CD4-positive, alpha-beta T cell (primary cell): ENCODE results near the gene CNTN3. TPM values are rescaled to one million over a fixed set of nuclear protein-coding genes. Genes with fewer than 3 reads are reported as not detected.

Experiments used
- ATAC-seq: fragments of 200-7000 bp; cut with Tn5 transposase; one replicate; pipeline ENCODE4 v1.10.0; 2022; ENCODE audit warnings: mild to moderate bottlenecking; ENCODE audit not compliant: poor library complexity
- CTCF ChIA-PET: fragments of 350-600 bp; sonication (Branson Sonifier 250); formaldehyde crosslinking; loops from one replicate; lab custom pipeline; 2021; ENCODE audit warnings: antibody characterized with exemption, inconsistent platforms; lab: Charles Lee
- POLR2A ChIA-PET: fragments of 350-600 bp; sonication (Branson Sonifier 250); formaldehyde crosslinking; loops from one replicate; lab custom pipeline; 2021; ENCODE audit warnings: antibody characterized with exemption, inconsistent platforms; lab: Charles Lee
- DNase-seq, 14 experiments: peaks; one replicate each; pipeline ENCODE4 v3.0.0-alpha.2; 2013 to 2020; ENCODE audit warnings: mixed read lengths in 2 of 14
- H3K27ac ChIP-seq, 2 donors: one replicate each; pipeline versions ENCODE4 v1.5.1 to v1.7.0; 2013; ENCODE audit warnings: low read length in 2 of 2, low read depth in 1 of 2, mild to moderate bottlenecking in 1 of 2
- H3K27me3 ChIP-seq, 2 experiments: 1 replicate in 1 of 2; 2 replicates in 1 of 2; pipeline versions ENCODE4 v1.6.1 to v1.7.0; 2013; ENCODE audit warnings: low read length in 2 of 2, control low read depth in 1 of 2, mild to moderate bottlenecking in 1 of 2, moderate library complexity in 1 of 2; ENCODE audit not compliant: insufficient read depth in 2 of 2, control insufficient read depth in 1 of 2
- H3K36me3 ChIP-seq: one replicate; pipeline ENCODE4 v1.6.1; 2013; ENCODE audit warnings: low read length, control low read depth; ENCODE audit not compliant: insufficient read depth
- H3K4me1 ChIP-seq: one replicate; pipeline ENCODE4 v1.6.1; 2013; ENCODE audit warnings: low read length, control low read depth; ENCODE audit not compliant: insufficient read depth
- H3K4me3 ChIP-seq: one replicate; pipeline ENCODE4 v1.5.1; 2013; ENCODE audit warnings: mild to moderate bottlenecking, low read length, moderate library complexity
- H3K9me3 ChIP-seq, 2 experiments: 1 replicate in 1 of 2; 2 replicates in 1 of 2; pipeline versions ENCODE4 v1.6.1 to v1.7.0; 2013; ENCODE audit warnings: low read length in 2 of 2, mild to moderate bottlenecking in 2 of 2, control low read depth in 1 of 2, moderate library complexity in 1 of 2; ENCODE audit not compliant: control insufficient read depth in 1 of 2, insufficient read depth in 1 of 2
- H3K27ac Mint-ChIP-seq: one replicate; pipeline ENCODE4 v1.8.0; 2020; ENCODE audit warnings: mixed read lengths
- H3K27me3 Mint-ChIP-seq: one replicate; pipeline ENCODE4 v1.8.0; 2021; ENCODE audit warnings: mixed read lengths
- H3K36me3 Mint-ChIP-seq: one replicate; pipeline ENCODE4 v1.8.0; 2021; ENCODE audit warnings: low read depth, mixed read lengths
- H3K4me1 Mint-ChIP-seq: one replicate; pipeline ENCODE4 v1.8.0; 2021; ENCODE audit warnings: low read depth, mixed read lengths
- H3K4me3 Mint-ChIP-seq: one replicate; pipeline ENCODE4 v1.8.0; 2020; ENCODE audit warnings: mild to moderate bottlenecking, mixed read lengths
- H3K9me3 Mint-ChIP-seq: one replicate; pipeline ENCODE4 v1.8.0; 2020; ENCODE audit warnings: mixed read lengths
- intact Hi-C, 2 experiments: fragments of 100-400 bp; cut with DNase I in 1 of 2; cut with micrococcal nuclease in 1 of 2; formaldehyde crosslinking; loops; one replicate each; pipeline versions ENCODE4 v1.15.1 to v1.9.0; 2023 to 2025; cut with DNase I, micrococcal nuclease
- total RNA-seq, 174 experiments: library from RNA in 2 of 174; stranded (reverse) in 2 of 174; gene quantifications; one replicate each; pipeline ENCODE4 v1.2.3 and lab custom pipeline; 2021 to 2026
- TF ChIP-seq, protein P1 (sequence below): fragments of 200-600 bp; IDR thresholded peaks from one replicate; pipeline ENCODE4 v1.8.0; 2022; ENCODE audit warnings: antibody characterized with exemption, mild to moderate bottlenecking

Gene CNTN3
- total RNA-seq, 2 experiments from 2014 or later, result not detected

DNA sequence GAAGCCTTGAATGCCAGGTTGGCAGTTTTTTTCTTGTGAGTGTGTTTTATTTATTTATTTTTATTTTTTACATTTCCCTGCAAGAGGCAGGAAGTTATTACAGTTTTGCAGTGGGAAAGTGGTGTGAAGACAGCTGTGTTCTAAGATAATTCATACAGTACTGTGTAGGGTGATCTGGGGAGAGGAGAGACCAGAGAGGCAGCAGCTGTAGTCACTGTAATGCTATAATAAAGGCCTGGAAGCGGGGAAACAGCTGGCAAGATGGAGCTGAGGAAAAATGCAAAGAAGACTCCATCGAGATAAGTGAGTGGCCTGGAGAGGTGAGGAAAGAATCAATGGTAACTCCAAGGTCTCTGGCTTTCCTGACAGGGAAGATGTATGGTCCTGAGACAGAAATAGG is 23.1 kb downstream of the CNTN3 start:
- Mint-ChIP-seq H3K36me3 (no peaks in the 10 kb centered on the region), H3K4me3 (no peak overlapping the region), H3K9me3 (peaks cover 5% of the 10 kb centered on the region), H3K27ac (no peak overlapping the region), H3K4me1 (no peaks in the 10 kb centered on the region), H3K27me3 (no peaks in the 10 kb centered on the region)
- Histone ChIP-seq H3K27ac (no peak overlapping the region), H3K9me3 (no peaks in the 10 kb centered on the region), H3K4me3 (no peak overlapping the region), H3K4me1 (no peaks in the 10 kb centered on the region), H3K36me3 (no peaks in the 10 kb centered on the region), H3K27me3 (no peaks in the 10 kb centered on the region)
- CTCF ChIA-PET, result no interaction called here
- POLR2A ChIA-PET, result no interaction called here
- TF ChIP-seq, protein P1, sequence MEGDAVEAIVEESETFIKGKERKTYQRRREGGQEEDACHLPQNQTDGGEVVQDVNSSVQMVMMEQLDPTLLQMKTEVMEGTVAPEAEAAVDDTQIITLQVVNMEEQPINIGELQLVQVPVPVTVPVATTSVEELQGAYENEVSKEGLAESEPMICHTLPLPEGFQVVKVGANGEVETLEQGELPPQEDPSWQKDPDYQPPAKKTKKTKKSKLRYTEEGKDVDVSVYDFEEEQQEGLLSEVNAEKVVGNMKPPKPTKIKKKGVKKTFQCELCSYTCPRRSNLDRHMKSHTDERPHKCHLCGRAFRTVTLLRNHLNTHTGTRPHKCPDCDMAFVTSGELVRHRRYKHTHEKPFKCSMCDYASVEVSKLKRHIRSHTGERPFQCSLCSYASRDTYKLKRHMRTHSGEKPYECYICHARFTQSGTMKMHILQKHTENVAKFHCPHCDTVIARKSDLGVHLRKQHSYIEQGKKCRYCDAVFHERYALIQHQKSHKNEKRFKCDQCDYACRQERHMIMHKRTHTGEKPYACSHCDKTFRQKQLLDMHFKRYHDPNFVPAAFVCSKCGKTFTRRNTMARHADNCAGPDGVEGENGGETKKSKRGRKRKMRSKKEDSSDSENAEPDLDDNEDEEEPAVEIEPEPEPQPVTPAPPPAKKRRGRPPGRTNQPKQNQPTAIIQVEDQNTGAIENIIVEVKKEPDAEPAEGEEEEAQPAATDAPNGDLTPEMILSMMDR, result no peak
- ATAC-seq, result no peak
- DNase-seq, result no peak
- intact Hi-C loops, result no loop called here

DNA sequence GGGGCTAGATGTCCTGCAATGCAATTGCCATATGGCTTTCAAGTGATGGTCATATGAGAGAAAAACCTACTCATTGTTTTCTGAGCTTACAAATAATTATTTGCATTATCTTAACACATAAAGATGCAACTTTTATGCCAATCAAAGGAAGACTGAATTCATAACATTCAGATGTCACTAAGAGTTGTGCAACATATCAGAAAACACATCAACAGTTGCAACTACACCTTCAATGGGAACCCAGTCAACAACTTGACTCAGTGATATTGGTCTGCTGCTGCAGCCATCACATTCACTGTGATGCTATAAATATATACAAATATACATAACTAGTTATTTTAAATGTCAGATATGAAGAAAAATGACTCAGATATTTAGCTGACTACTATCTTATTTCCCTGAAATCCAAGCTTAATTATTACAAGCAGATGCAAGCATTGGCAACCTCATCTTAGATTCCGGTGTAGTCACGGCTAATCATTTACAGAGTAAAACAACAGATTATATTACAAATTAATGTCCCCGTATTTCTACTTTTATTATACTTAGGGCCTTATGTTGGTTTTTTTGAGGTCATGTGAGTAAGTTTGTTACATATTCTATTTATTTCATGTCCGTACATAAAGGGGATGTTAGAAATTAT is 23.7 kb downstream of the CNTN3 start:
- ChIA-PET POLR2A (no interaction called here), CTCF (no interaction called here)
- Mint-ChIP-seq H3K9me3 (peaks cover 5% of the 10 kb centered on the region), H3K4me1 (no peaks in the 10 kb centered on the region), H3K27ac (no peak overlapping the region), H3K36me3 (no peaks in the 10 kb centered on the region), H3K4me3 (no peak overlapping the region), H3K27me3 (no peaks in the 10 kb centered on the region)
- DNase-seq, result no peak
- Histone ChIP-seq H3K36me3 (no peaks in the 10 kb centered on the region), H3K27ac (no peak overlapping the region), H3K9me3 (no peaks in the 10 kb centered on the region), H3K27me3 (no peaks in the 10 kb centered on the region), H3K4me1 (no peaks in the 10 kb centered on the region), H3K4me3 (no peak overlapping the region)
- TF ChIP-seq, protein P1, result no peak
- intact Hi-C loops, result no loop called here
- no peak for ATAC-seq

DNA sequence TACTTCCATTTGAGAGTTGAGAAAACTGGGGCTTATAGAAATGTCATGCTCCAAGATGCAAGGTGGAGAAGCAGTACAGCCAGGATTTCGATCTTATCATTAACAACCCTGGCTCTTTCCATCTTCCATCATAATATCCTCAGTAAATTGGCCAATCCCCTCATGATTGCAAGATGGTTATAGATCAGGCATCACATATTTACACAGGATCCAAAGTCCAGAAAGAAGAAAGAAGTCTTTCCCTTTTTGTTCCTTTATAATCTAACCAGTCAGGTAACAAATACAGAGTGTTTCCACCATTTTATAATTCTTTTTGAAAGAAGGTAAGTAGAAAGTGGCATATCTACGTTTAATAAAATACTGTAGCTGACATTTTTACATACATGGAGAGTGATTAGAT is 29.7 kb downstream of the CNTN3 start:
- no peaks in the 10 kb centered on the region for H3K4me1 Mint-ChIP-seq
- ATAC-seq (no peak), DNase-seq (no peak)
- no peak overlapping the region for H3K4me3 Mint-ChIP-seq
- no peaks in the 10 kb centered on the region for H3K36me3 Mint-ChIP-seq
- CTCF ChIA-PET, result no interaction called here
- POLR2A ChIA-PET, result no interaction called here
- no peak overlapping the region for H3K27ac ChIP-seq
- peaks cover 2% of the 10 kb centered on the region for H3K9me3 Mint-ChIP-seq
- no peaks in the 10 kb centered on the region for H3K27me3 ChIP-seq
- no peaks in the 10 kb centered on the region for H3K9me3 ChIP-seq
- no peaks in the 10 kb centered on the region for H3K36me3 ChIP-seq
- TF ChIP-seq, protein P1, result no peak
- no peaks in the 10 kb centered on the region for H3K27me3 Mint-ChIP-seq
- H3K4me1 ChIP-seq, result no peaks in the 10 kb centered on the region
- H3K27ac Mint-ChIP-seq, result no peak overlapping the region
- no peak overlapping the region for H3K4me3 ChIP-seq
- intact Hi-C loops, result no loop called here
